Left colon (tissue), 2 donors: ENCODE results near the gene TXNDC11. TPM values are rescaled to one million over a fixed set of nuclear protein-coding genes. Genes with fewer than 3 reads are reported as not detected.

Experiments used
- ATAC-seq: fragments of 200-7000 bp; cut with Tn5 transposase; one replicate; pipeline ENCODE4 v1.9.1; 2020; ENCODE audit warnings: mild to moderate bottlenecking, moderate library complexity
- DNase-seq, 2 donors: peaks; one replicate each; pipeline ENCODE4 v3.0.0-alpha.2; 2020
- intact Hi-C, 2 donors: fragments of 100-400 bp; cut with DNase I in 1 of 2; cut with micrococcal nuclease in 1 of 2; formaldehyde crosslinking; loops; one replicate each; pipeline versions ENCODE4 v1.11.2 to v1.14.0; 2022; cut with DNase I, micrococcal nuclease
- total RNA-seq, 2 donors: library from RNA; stranded (reverse); fragmentation: NEBNext Ultra II Directional; extraction: Animal tissue kit (Norgen Biotek cat#: 25700); gene quantifications; one replicate each; pipeline ENCODE4 v1.2.1, GENCODE V29; 2021
- donor health status: DM: no; HTN: no; CAD: no.
- donor health status: DM: yes; HTN: yes; CAD: no.

The TXNDC11 gene
- total RNA-seq, 2 donors from 2014 or later, result 67.4 TPM

GRCh38 chr16:11699234-11699894 is 43.3 kb downstream of the TXNDC11 start:
- intact Hi-C loops, result no loop called here
- ATAC-seq (no peak), DNase-seq (no peak)

- intact Hi-C loops, result no loop called here
- ATAC-seq, result peak; percentile 54
- DNase-seq, result no peak
Observed at GRCh38 chr16:11698271-11698689, 44.4 kb downstream of the TXNDC11 start.

- ATAC-seq (no peak), DNase-seq (no peak)
Observed at GRCh38 chr16:11697319-11697718, 45.3 kb downstream of the TXNDC11 start.

GRCh38 chr16:11696266-11697012 is 46.2 kb downstream of the TXNDC11 start:
- intact Hi-C loops, result no loop called here
- DNase-seq, result no peak
- no peak for ATAC-seq

More at GRCh38 chr16:11697319-11697718, 45.3 kb downstream of the TXNDC11 start:
- intact Hi-C loops, result no loop called here

GRCh38 chr16:11692651-11693050 is 50.0 kb downstream of the TXNDC11 start:
- no peak for ATAC-seq
- no peak for DNase-seq
- intact Hi-C loops, result no loop called here

GRCh38 chr16:11692171-11692570 is 50.5 kb downstream of the TXNDC11 start:
- DNase-seq (no peak), ATAC-seq (no peak)
- intact Hi-C loops, result no loop called here

GRCh38 chr16:11691771-11692170 is 50.9 kb downstream of the TXNDC11 start:
- no peak for ATAC-seq
- intact Hi-C loops, result no loop called here
- no peak for DNase-seq

- intact Hi-C loops, result no loop called here
- ATAC-seq, result no peak
- no peak for DNase-seq
Observed at GRCh38 chr16:11691235-11691634, 51.4 kb downstream of the TXNDC11 start.

GRCh38 chr16:11689031-11689840 is 53.4 kb downstream of the TXNDC11 start:
- intact Hi-C loops, result no loop called here
- no peak for DNase-seq
- ATAC-seq, result no peak

- DNase-seq (no peak), ATAC-seq (no peak)
- intact Hi-C loops, result no loop called here
Observed at GRCh38 chr16:11688520-11688886, 54.2 kb downstream of the TXNDC11 start.

- DNase-seq (no peak), ATAC-seq (no peak)
- intact Hi-C loops, result no loop called here
Observed at GRCh38 chr16:11687601-11688519, 54.8 kb downstream of the TXNDC11 start.

GRCh38 chr16:11686713-11687380 is 55.8 kb downstream of the TXNDC11 start:
- no peak for DNase-seq
- intact Hi-C loops, result no loop called here

GRCh38 chr16:11685844-11686618 is 56.6 kb downstream of the TXNDC11 start:
- intact Hi-C loops, result no loop called here
- ATAC-seq (no peak), DNase-seq (no peak)

More at GRCh38 chr16:11686713-11687380, 55.8 kb downstream of the TXNDC11 start:
- ATAC-seq, result no peak

GRCh38 chr16:11684231-11685025 is 58.2 kb downstream of the TXNDC11 start:
- intact Hi-C loops, result no loop called here
- ATAC-seq (no peak), DNase-seq (no peak)

- ATAC-seq, result no peak
- no peak for DNase-seq
Observed at GRCh38 chr16:11683145-11683544, 59.5 kb downstream of the TXNDC11 start.

GRCh38 chr16:11682655-11683096 is 60.0 kb downstream of the TXNDC11 start:
- intact Hi-C loops, result no loop called here
- ATAC-seq (peak; percentile 19), DNase-seq (no peak)

More at GRCh38 chr16:11683145-11683544, 59.5 kb downstream of the TXNDC11 start:
- intact Hi-C loops, result no loop called here
